RCC 7860 (cell line): Measurements from ENCODE around the gene FBXL17.
A peak's percentile ranks its signal among the peaks of the same experiment; 100 is the strongest.
"Not testable (repeated sequence)": the region's sequence is repeated elsewhere in the genome, so short reads cannot be mapped to it uniquely, and the experiment has no call there.

Experiments
- DNase-seq: peaks from one replicate; pipeline ENCODE4 v3.0.0-alpha.2; 2015; ENCODE audit warnings: low spot score
- FAIRE-seq: peaks from 2 replicates; lab custom pipeline; 2012; peaks lifted over from hg19 to GRCh38; lab: Jason Lieb, UNC

The FBXL17 gene

DNA sequence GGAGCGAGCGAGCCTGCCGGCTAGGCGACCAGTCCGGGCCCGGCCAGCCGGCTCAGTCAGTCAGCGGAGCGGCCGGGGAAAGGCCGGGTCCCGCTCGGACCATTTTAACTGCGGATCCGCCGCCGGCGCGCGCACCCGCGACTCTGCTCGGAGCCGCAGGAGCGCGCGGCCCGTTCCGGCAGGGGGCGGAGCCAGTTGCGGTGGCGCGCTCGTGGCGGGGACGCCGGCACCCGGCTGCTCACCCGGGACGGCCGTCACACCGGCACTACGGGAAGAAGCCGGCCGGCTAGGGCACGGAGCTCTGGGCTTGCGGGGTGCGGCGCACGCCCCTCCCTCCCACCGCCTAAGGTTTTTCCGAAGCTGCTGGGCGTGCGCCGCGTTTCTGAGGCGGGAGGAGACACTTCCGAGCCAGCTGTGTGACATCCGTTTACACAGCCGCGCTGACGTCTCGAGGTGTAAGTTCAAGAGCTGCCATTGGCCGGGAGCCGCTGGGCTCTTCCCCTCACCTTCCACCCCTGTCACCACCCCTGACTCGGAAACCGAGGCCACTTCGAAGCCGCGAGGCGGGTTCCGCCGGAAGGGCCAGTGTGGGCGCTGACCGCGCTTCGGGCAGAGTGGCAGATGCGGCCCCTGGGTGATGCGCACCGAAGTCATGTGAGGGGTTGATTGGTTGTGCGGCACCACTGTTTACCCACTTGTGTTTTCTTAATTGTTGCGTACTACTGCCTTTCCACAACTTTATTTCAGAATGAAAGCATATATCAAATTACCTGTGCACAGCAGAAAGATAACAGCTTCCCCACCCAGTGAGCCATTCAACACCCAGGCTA lies at the start of gene FBXL17:
Gene FBXL17, minus strand, starts transcription at position 145 of the 830 bp plus-strand sequence.
- peak; percentile 84 for DNase-seq
- no peak for FAIRE-seq

GRCh38 chr5:108430931-108431608 lies 49.2 kb upstream of the FBXL17 start:
- FAIRE-seq, result no peak
- no peak for DNase-seq

GRCh38 chr5:108421713-108422112 lies 39.8 kb upstream of the FBXL17 start:
- DNase-seq (no peak), FAIRE-seq (no peak)

- DNase-seq, result no peak
Observed at GRCh38 chr5:108420755-108421154, 38.9 kb upstream of the FBXL17 start.

GRCh38 chr5:108420158-108420557 lies 38.3 kb upstream of the FBXL17 start:
- DNase-seq (no peak), FAIRE-seq (no peak)

More at GRCh38 chr5:108420755-108421154, 38.9 kb upstream of the FBXL17 start:
- no peak for FAIRE-seq

- DNase-seq (no peak), FAIRE-seq (no peak)
Observed at GRCh38 chr5:108418197-108418596, 36.3 kb upstream of the FBXL17 start.

GRCh38 chr5:108417166-108417670 lies 35.3 kb upstream of the FBXL17 start:
- FAIRE-seq, result no peak
- no peak for DNase-seq

GRCh38 chr5:108415726-108416125 lies 33.8 kb upstream of the FBXL17 start:
- no peak for DNase-seq
- FAIRE-seq, result no peak

DNA sequence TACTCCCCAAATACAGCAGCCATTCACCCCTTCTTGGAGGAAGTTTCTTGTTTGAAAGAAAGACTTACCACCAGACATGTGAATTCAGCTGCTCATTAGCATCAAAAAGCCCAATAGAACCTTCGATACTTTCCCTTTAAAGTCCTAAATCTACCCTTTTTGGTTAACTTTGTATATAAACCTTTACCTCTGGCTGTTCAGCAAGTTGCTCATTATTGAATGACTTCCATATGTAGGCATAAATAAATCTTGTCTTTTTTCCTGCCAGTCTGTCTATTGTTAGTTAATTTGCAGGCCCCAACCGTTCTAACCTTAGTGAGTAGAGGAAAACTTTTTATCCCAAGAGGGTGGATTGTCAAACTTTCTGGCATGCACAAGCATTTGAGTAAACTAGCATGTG lies 27.9 kb upstream of the FBXL17 start:
- DNase-seq (no peak), FAIRE-seq (no peak)

- not testable (repeated sequence) for FAIRE-seq, DNase-seq
Observed at GRCh38 chr5:108405201-108405600, 23.3 kb upstream of the FBXL17 start.

- DNase-seq (no peak), FAIRE-seq (no peak)
Observed at GRCh38 chr5:108398964-108399363, 17.1 kb upstream of the FBXL17 start.

GRCh38 chr5:108396837-108397236 lies 14.9 kb upstream of the FBXL17 start:
- FAIRE-seq, DNase-seq: not testable (repeated sequence)

GRCh38 chr5:108387758-108388157 lies 5.9 kb upstream of the FBXL17 start:
- FAIRE-seq (no peak), DNase-seq (no peak)

- FAIRE-seq, result no peak
- DNase-seq, result no peak
Observed at GRCh38 chr5:108386345-108387061, 4.6 kb upstream of the FBXL17 start.

- FAIRE-seq (no peak), DNase-seq (no peak)
Observed at GRCh38 chr5:108384741-108385140, 2.8 kb upstream of the FBXL17 start.

- FAIRE-seq (no peak), DNase-seq (no peak)
Observed at GRCh38 chr5:108382784-108383330, 959 bp upstream of the FBXL17 start.

GRCh38 chr5:108381350-108381953 lies 446 bp downstream of the FBXL17 start:
- DNase-seq (peak; percentile 51), FAIRE-seq (no peak)

GRCh38 chr5:108380531-108381349 lies 1.2 kb downstream of the FBXL17 start:
- DNase-seq, result no peak
- no peak for FAIRE-seq

DNA sequence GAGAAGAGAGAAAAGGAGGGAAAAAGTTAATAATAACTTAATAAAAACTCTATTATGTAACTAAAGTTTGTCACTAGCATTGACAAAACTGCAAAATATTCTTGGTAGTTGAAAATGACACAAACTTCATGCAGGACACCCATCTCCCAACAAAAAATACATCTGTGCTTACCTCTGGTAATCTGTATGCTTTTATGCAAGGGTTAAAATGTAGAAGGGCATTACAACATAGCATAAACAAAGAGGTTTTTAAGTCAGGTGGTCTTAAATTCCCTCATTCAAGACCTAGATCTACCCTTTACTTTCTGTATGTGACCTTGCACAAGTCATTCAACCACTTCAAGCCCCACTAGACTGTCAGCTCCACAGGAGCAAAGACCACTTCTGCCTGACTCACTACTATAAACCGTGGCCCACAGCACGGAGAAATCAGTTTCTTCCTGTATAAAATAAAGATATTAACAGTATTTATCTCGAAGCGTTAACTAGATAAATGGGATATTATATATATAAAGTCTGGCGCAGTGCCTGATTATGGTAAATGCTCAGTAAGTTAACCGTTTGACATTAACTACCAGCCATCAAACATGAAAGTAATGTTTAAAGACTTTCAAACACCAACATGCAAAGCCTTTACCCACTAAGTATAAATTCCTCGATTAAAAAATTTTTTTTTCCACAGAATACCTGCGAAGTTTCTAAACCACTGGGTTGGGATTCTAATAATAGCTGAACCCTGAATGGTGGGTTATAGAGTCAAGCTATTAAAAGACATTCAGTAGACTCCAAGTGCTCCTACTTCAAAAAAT lies 2.0 kb downstream of the FBXL17 start:
- DNase-seq (no peak), FAIRE-seq (peak; percentile 49)
